H9 (cell line): ENCODE results near the gene TCP10L. TPM values are rescaled to one million over a fixed set of nuclear protein-coding genes. Genes with fewer than 3 reads are reported as not detected.

Source experiments
- DNase-seq: peaks from one replicate; pipeline ENCODE4 v3.0.0-alpha.2; 2017
- H2AFZ ChIP-seq: one replicate; pipeline ENCODE4 v1.6.1; 2013; ENCODE audit warnings: mild to moderate bottlenecking, low read length, control low read depth, moderate library complexity
- H2AK5ac ChIP-seq: 2 replicates; pipeline ENCODE4 v1.6.1; 2013; ENCODE audit warnings: low read length, control low read depth, mixed read lengths; ENCODE audit not compliant: insufficient read length
- H2BK120ac ChIP-seq: one replicate; pipeline ENCODE4 v1.6.1; 2013; ENCODE audit warnings: low read depth, mild to moderate bottlenecking, low read length, control low read depth, inconsistent platforms; ENCODE audit not compliant: poor library complexity, severe bottlenecking
- H2BK12ac ChIP-seq: 2 replicates; pipeline ENCODE4 v1.6.1; 2013; ENCODE audit warnings: low read length, control low read depth, mixed read lengths, low read depth; ENCODE audit not compliant: insufficient read length
- H2BK15ac ChIP-seq: 2 replicates; pipeline ENCODE4 v1.6.1; 2013; ENCODE audit warnings: low read depth, low read length, control low read depth
- H2BK20ac ChIP-seq: one replicate; pipeline ENCODE4 v1.6.1; 2013; ENCODE audit warnings: low read depth, mild to moderate bottlenecking, low read length, control low read depth, inconsistent platforms; ENCODE audit not compliant: poor library complexity, severe bottlenecking
- H2BK5ac ChIP-seq: 2 replicates; pipeline ENCODE4 v1.6.1; 2013; ENCODE audit warnings: low read length, control low read depth, mixed read lengths; ENCODE audit not compliant: insufficient read length
- H3K14ac ChIP-seq: 2 replicates; pipeline ENCODE4 v1.6.1; 2013; ENCODE audit warnings: low read length, control low read depth; ENCODE audit not compliant: insufficient read depth
- H3K18ac ChIP-seq: 2 replicates; pipeline ENCODE4 v1.6.1; 2013; ENCODE audit warnings: low read depth, mild to moderate bottlenecking, mixed read lengths, low read length, control low read depth; ENCODE audit not compliant: insufficient read length
- H3K23ac ChIP-seq: 2 replicates; pipeline ENCODE4 v1.6.1; 2013; ENCODE audit warnings: low read length, control low read depth, mixed read lengths, low read depth; ENCODE audit not compliant: insufficient read length
- H3K23me2 ChIP-seq: 2 replicates; pipeline ENCODE4 v1.6.1; 2013; ENCODE audit warnings: low read depth, mild to moderate bottlenecking, mixed read lengths, low read length, control low read depth; ENCODE audit not compliant: insufficient read length, poor library complexity, severe bottlenecking
- H3K27ac ChIP-seq: 2 replicates; pipeline ENCODE4 v1.5.1; 2013; ENCODE audit warnings: low read length, control low read depth, mixed read lengths, low read depth; ENCODE audit not compliant: insufficient read length
- H3K27me3 ChIP-seq: 2 replicates; pipeline ENCODE4 v1.6.1; 2013; ENCODE audit warnings: low read length, control low read depth, inconsistent platforms; ENCODE audit not compliant: insufficient read depth
- H3K4ac ChIP-seq: 2 replicates; pipeline ENCODE4 v1.6.1; 2013; ENCODE audit warnings: low read depth, mild to moderate bottlenecking, control low read depth, inconsistent platforms, low read length, moderate library complexity
- H3K4me1 ChIP-seq: 2 replicates; pipeline ENCODE4 v1.6.1; 2013; ENCODE audit warnings: low read length, control low read depth, inconsistent platforms; ENCODE audit not compliant: insufficient read depth
- H3K4me2 ChIP-seq: 2 replicates; pipeline ENCODE4 v1.6.1; 2013; ENCODE audit warnings: low read length, control low read depth, mixed read lengths; ENCODE audit not compliant: insufficient read length, insufficient read depth
- H3K56ac ChIP-seq: 2 replicates; pipeline ENCODE4 v1.6.1; 2013; ENCODE audit warnings: low read depth, mild to moderate bottlenecking, mixed read lengths, low read length, control low read depth; ENCODE audit not compliant: insufficient read length
- H3K79me1 ChIP-seq: 2 replicates; pipeline ENCODE4 v1.6.1; 2013; ENCODE audit warnings: low read depth, mild to moderate bottlenecking, moderate library complexity, low read length, control low read depth, inconsistent platforms; ENCODE audit not compliant: insufficient read depth, poor library complexity, severe bottlenecking
- H3K79me2 ChIP-seq: 2 replicates; pipeline ENCODE4 v1.6.1; 2013; ENCODE audit warnings: low read length, control low read depth, inconsistent platforms; ENCODE audit not compliant: insufficient read depth
- H3K9ac ChIP-seq: 2 replicates; pipeline ENCODE4 v1.6.1; 2013; ENCODE audit warnings: low read length, control low read depth, mixed read lengths; ENCODE audit not compliant: insufficient read length; ENCODE audit errors: extremely low read depth
- H3K9me3 ChIP-seq: one replicate; pipeline ENCODE4 v1.6.1; 2013; ENCODE audit warnings: low read depth, low read length, inconsistent platforms; ENCODE audit not compliant: control insufficient read depth
- H3T11ph ChIP-seq: one replicate; pipeline ENCODE4 v1.6.1; 2013; ENCODE audit warnings: mild to moderate bottlenecking, low read length, control low read depth, inconsistent platforms
- H4K20me1 ChIP-seq: one replicate; pipeline ENCODE4 v1.6.1; 2013; ENCODE audit not compliant: control insufficient read depth, insufficient read length, insufficient read depth
- H4K5ac ChIP-seq: 2 replicates; pipeline ENCODE4 v1.6.1; 2013; ENCODE audit warnings: low read depth, mild to moderate bottlenecking, mixed read lengths, low read length, control low read depth; ENCODE audit not compliant: insufficient read length
- H4K8ac ChIP-seq: replicated peaks from 2 replicates; pipeline ENCODE4 v1.6.1; 2013; ENCODE audit warnings: low read length, control low read depth, mixed read lengths, low read depth; ENCODE audit not compliant: insufficient read length
- H4K91ac ChIP-seq: 2 replicates; pipeline ENCODE4 v1.6.1; 2013; ENCODE audit warnings: low read depth, mild to moderate bottlenecking, moderate library complexity, mixed read lengths, low read length, control low read depth; ENCODE audit not compliant: insufficient read length
- H3K27ac Mint-ChIP-seq, 3 experiments: 2 replicates in 2 of 3; 3 replicates in 1 of 3; pipeline ENCODE4 v1.8.0; 2020 to 2021; ENCODE audit warnings: mixed read lengths in 3 of 3, mild to moderate bottlenecking in 1 of 3, moderate library complexity in 1 of 3
- H3K27me3 Mint-ChIP-seq: 2 replicates; pipeline ENCODE4 v1.8.0; 2021; ENCODE audit warnings: low read depth, mild to moderate bottlenecking, moderate library complexity, mixed read lengths
- H3K36me3 Mint-ChIP-seq, 3 experiments: 2 replicates in 2 of 3; 3 replicates in 1 of 3; pipeline ENCODE4 v1.8.0; 2020 to 2021; ENCODE audit warnings: low read depth in 3 of 3, mixed read lengths in 3 of 3; ENCODE audit not compliant: insufficient read depth in 1 of 3
- H3K4me1 Mint-ChIP-seq, 2 experiments: 2 replicates each; pipeline ENCODE4 v1.8.0; 2020; ENCODE audit warnings: mixed read lengths in 2 of 2
- H3K4me3 Mint-ChIP-seq, 2 experiments: 2 replicates in 1 of 2; 3 replicates in 1 of 2; pipeline ENCODE4 v1.8.0; 2020 to 2021; ENCODE audit warnings: mild to moderate bottlenecking in 2 of 2, mixed read lengths in 2 of 2, moderate library complexity in 1 of 2
- H3K9me3 Mint-ChIP-seq, 2 experiments: 2 replicates in 1 of 2; 3 replicates in 1 of 2; pipeline ENCODE4 v1.8.0; 2020; ENCODE audit warnings: mild to moderate bottlenecking in 2 of 2, mixed read lengths in 2 of 2, moderate library complexity in 1 of 2
- WGBS: extraction: QIAGEN DNeasy Blood & Tissue Kit; methylation state at CpG from one replicate; pipeline ENCODE4 v1.1.7; 2013; ENCODE audit warnings: missing lambda C conversion rate, low lambda C conversion rate, mixed read lengths; ENCODE audit not compliant: insufficient read length; ENCODE audit errors: extremely low coverage; 5-methylcytosine and 5-hydroxymethylcytosine counted together
- total RNA-seq: library from RNA; stranded (reverse); gene quantifications from 2 replicates; pipeline ENCODE4 v1.2.1, GENCODE V29; 2021
- TF ChIP-seq, protein P1 (sequence below): fragments of 200-600 bp; sonication (generic); conservative IDR thresholded peaks from 3 replicates; pipeline ENCODE4 v1.8.0; 2021; ENCODE audit warnings: antibody characterized with exemption, mild to moderate bottlenecking

Gene TCP10L
- total RNA-seq, 1 experiment from 2014 or later = 5.1 TPM

DNA sequence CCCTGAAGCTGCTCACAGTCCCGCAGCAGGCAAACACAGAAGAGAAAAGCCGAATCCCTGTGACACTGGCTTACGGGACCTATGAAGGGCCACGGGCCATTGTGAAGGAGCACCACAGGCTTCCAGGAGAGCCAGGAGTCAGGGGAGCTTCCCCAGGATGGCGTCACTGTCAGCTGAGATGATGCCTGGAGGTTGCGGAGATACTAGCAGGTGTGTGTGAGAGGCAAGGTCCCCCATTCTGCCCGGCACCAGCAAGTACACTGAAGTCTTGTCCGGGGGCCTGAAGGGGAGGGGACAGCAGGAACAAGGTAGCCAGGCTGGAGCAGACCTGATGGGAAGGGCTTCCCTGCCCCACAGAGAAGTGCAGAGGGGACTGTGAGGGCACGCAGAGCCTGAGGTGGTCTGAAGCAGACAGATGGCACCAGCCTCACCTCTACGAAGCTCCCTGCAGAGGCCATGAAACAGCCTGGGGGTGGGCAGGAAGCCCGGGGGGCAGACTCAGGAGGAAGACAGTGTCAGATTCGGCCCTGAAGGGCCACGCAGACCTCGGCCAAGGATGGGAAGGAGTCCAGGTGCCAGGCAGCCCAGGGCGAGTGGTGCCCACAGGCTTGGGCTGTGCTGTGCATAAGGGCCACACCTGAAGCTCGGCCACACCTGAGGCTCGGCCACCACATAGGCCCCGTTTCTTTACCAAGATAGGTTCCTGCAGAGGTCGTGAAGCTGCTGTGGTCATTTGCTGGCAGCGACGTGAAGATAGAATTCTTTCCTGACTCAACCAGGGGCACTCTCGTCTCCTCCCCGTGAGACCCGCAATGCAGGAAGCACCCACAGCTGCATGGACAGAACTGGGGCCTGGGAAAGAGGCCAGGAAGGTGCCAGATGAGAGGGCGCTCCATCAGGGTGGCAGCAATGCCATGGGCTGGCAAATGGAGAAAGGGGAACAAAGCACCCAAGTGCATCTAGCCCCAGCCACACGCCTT, 10.1 kb downstream of the TCP10L start:
- Histone ChIP-seq H3K23me2 (no peaks in the 10 kb centered on the region), H3K27ac (no peak overlapping the region), H3K79me1 (no peaks in the 10 kb centered on the region), H2BK120ac (no peak overlapping the region), H3K9ac (no peak overlapping the region), H3K14ac (no peak overlapping the region; the same call in 1 of the 2 replicates), H2AK5ac (no peak overlapping the region), H2BK5ac (no peak overlapping the region), H2BK15ac (no peak overlapping the region), H2BK20ac (no peak overlapping the region), H3K4me1 (no peaks in the 10 kb centered on the region), H3K23ac (no peak overlapping the region), H3K4ac (no peak overlapping the region), H2BK12ac (no peak overlapping the region), H3K27me3 (no peaks in the 10 kb centered on the region), H3K4me2 (no peak overlapping the region), H3K56ac (no peak overlapping the region), H3K18ac (no peak overlapping the region), H4K20me1 (no peaks in the 10 kb centered on the region), H4K5ac (no peak overlapping the region), H4K91ac (no peak overlapping the region), H3T11ph (no peak overlapping the region), H4K8ac (no peak overlapping the region), H3K9me3 (no peaks in the 10 kb centered on the region), H2AFZ (no peak overlapping the region), H3K79me2 (no peaks in the 10 kb centered on the region)
- no CpG with 5 or more reads among the region's 26 CpGs for WGBS
- Mint-ChIP-seq H3K36me3 (peaks cover 0 to 4% (median 0%) of the 10 kb centered on the region in 3 experiments; a peak in 2 of 7 replicates), H3K9me3 (no peaks in the 10 kb centered on the region), H3K27me3 (peaks cover 9% of the 10 kb centered on the region), H3K4me3 (no peak overlapping the region), H3K4me1 (peaks cover 12 to 19% of the 10 kb centered on the region in 2 experiments), H3K27ac (no peak overlapping the region)
- no peak for DNase-seq
- TF ChIP-seq, protein P1, sequence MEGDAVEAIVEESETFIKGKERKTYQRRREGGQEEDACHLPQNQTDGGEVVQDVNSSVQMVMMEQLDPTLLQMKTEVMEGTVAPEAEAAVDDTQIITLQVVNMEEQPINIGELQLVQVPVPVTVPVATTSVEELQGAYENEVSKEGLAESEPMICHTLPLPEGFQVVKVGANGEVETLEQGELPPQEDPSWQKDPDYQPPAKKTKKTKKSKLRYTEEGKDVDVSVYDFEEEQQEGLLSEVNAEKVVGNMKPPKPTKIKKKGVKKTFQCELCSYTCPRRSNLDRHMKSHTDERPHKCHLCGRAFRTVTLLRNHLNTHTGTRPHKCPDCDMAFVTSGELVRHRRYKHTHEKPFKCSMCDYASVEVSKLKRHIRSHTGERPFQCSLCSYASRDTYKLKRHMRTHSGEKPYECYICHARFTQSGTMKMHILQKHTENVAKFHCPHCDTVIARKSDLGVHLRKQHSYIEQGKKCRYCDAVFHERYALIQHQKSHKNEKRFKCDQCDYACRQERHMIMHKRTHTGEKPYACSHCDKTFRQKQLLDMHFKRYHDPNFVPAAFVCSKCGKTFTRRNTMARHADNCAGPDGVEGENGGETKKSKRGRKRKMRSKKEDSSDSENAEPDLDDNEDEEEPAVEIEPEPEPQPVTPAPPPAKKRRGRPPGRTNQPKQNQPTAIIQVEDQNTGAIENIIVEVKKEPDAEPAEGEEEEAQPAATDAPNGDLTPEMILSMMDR = no peak
